ENCODE results near the gene LRP1B.

DNA sequence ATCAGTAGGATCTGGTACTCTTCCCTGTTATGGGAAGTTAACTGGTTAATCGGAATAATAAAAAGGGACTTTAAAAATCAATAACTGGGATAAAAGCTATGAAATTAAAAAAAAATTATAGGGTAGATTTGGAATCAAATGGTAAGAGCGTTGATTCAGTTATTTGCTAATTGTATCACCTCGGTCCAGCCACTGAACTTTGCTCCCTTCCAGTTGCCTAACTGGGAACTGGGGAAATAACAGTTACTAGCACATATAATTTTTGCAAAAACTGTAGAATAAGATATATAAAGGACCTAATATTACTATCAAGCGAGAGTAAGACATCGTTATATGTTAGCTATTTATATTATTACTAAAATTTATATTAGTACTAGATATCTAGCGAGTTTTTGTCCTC is 302.1 kb downstream of the LRP1B start:
- no peak for TF ChIP-seq TAF1 (IDR thresholded peaks at IDR 0.05; ENCODE audit: borderline replicate concordance, insufficient read depth, low read length)
- no peak for TF ChIP-seq REST (IDR thresholded peaks at IDR 0.05; ENCODE audit: insufficient read depth in 1 of 2, low read depth in 2 of 2, low read length in 2 of 2)

Measured in PFSK-1 (cell line).